MG63 (cell line): Measurements from ENCODE around the gene TTC34. TPM values are rescaled to one million over a fixed set of nuclear protein-coding genes. Genes with fewer than 3 reads are reported as not detected.

Source experiments
- DNase-seq: peaks from one replicate; pipeline ENCODE4 v3.0.0-alpha.2; 2020
- H3K27me3 ChIP-seq: fragments of 250-450 bp; sonication (Bioruptor Pico); 2 replicates; pipeline ENCODE4 v1.5.1; 2020; ENCODE audit warnings: mild to moderate bottlenecking, moderate library complexity
- H3K36me3 ChIP-seq: fragments of 250-450 bp; sonication (Bioruptor Pico); 2 replicates; pipeline ENCODE4 v1.5.1; 2020; ENCODE audit warnings: mild to moderate bottlenecking, moderate library complexity
- H3K4me3 ChIP-seq: fragments of 250-450 bp; sonication (Bioruptor Pico); 2 replicates; pipeline ENCODE4 v1.5.1; 2020; ENCODE audit warnings: mild to moderate bottlenecking, moderate library complexity
- H3K9me3 ChIP-seq: fragments of 250-450 bp; sonication (Bioruptor Pico); 2 replicates; pipeline ENCODE4 v1.5.1; 2020; ENCODE audit warnings: mild to moderate bottlenecking, moderate library complexity
- total RNA-seq: library from RNA; depleted of rRNA; stranded (reverse); fragments of >200 nt; shearing (Covaris generic); gene quantifications from 2 replicates; pipeline ENCODE4 v1.2.3, GENCODE V29; 2014; ENCODE audit warnings: low replicate concordance; rRNA removed

TTC34 gene
- total RNA-seq, 1 experiment from 2014 or later = not detected

GRCh38 chr1:2586154-2587070, 215.1 kb downstream of the TTC34 start, which contains the start of gene PRXL2B:
Gene PRXL2B, plus strand, starts transcription at chr1:2586777. Its CDS starts 109 bp downstream, at chr1:2586886.
- H3K9me3 ChIP-seq = no peaks in the 10 kb centered on the region
- peak within 1 kb of the TSS; percentile 60 for H3K4me3 ChIP-seq
- H3K36me3 ChIP-seq = no peaks in the 10 kb centered on the region
- peak; percentile 98 for DNase-seq
- peaks cover 6% of the 10 kb centered on the region for H3K27me3 ChIP-seq

Other genes starting within 250 kb of the TTC34 start
- gene TNFRSF14, start 245.3 kb downstream of the TTC34 start, total RNA-seq = 0.15 and 4.5 TPM in 2 replicates
- 9.6 and 12.3 TPM in 2 replicates for gene PRXL2B, start 214.9 kb downstream of the TTC34 start, total RNA-seq
- not detected in 2 replicates for gene MMEL1, start 168.7 kb downstream of the TTC34 start, total RNA-seq
- gene ACTRT2, start 219.8 kb upstream of the TTC34 start, total RNA-seq = not detected in 2 replicates